ENCODE results near the gene FGGY. TPM values are rescaled to one million over a fixed set of nuclear protein-coding genes. Genes with fewer than 3 reads are reported as not detected.

The FGGY gene
- total RNA-seq, 4 donors from 2014 or later = 12.4 to 17.5 (median 16.1) TPM

DNA sequence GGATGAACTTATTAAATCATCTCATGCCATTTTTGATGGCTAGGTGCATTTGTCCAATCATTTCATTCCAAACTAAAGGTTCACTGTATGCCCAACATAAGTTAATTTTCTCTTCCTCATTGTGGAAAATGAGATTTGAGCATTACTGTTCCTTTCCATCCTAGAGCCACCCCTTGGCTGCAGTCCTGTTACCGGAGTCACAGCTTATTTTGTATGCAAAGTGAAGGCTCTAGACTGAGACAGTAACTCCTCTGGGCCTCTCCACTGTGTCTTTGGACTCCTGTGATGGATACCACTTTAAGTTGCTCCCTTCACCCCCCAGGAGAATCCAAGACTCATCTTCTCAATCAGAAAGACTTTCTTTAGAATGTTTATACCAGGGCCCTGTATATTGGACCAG lies 59.7 kb downstream of the FGGY start:
- Histone ChIP-seq H3K9me3 (no peaks in the 10 kb centered on the region), H3K4me1 (peaks cover 25% of the 10 kb centered on the region), H3K27me3 (no peaks in the 10 kb centered on the region), H3K36me3 (no peaks in the 10 kb centered on the region), H3K27ac (no peak overlapping the region), H3K4me3 (no peak overlapping the region)
- 44% methylated on average over 1 of the region's 1 CpG for WGBS
- DNase-seq (ENCODE audit: low spot score in 2 of 2) = no peak
- TF ChIP-seq POLR2A (IDR thresholded peaks at IDR 0.05) = no peak
- TF ChIP-seq EP300 (IDR thresholded peaks at IDR 0.05) = no peak

DNA sequence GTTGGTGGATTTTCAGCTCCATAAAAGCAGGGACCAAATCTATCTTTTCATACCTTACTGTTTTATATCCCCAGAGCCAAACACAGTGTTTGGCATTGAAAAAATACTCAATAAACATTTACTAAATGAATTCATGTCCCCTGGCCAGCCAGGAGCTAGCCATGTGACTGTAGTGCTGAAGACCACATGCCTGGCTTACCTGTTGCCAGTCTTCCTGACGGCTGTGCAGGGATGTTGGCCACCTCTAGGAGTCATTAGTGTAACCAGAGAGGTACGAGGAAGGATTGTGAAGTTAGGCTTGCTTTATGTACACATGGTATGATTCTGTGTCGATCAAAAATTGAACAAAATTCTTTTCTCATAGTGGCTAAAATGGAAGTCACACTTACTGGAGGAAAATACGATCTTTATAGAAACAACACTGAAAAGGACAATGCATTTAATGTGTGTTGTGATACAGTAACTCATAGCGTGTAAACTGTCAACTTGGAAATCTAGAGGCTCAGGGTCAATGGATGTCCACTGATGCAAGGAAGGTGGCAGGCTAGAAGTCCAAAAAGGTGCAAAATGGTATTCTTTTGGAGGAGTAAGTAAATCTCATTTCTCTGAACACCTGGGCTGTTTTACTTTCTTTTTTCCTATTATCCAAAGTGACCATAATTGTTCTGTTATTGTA lies 60.9 kb downstream of the FGGY start:
- no peak overlapping the region for H3K27ac ChIP-seq
- H3K4me1 ChIP-seq = peaks cover 25% of the 10 kb centered on the region
- H3K9me3 ChIP-seq = no peaks in the 10 kb centered on the region
- H3K4me3 ChIP-seq = no peak overlapping the region
- TF ChIP-seq EP300 (IDR thresholded peaks at IDR 0.05) = no peak
- TF ChIP-seq, protein P1, sequence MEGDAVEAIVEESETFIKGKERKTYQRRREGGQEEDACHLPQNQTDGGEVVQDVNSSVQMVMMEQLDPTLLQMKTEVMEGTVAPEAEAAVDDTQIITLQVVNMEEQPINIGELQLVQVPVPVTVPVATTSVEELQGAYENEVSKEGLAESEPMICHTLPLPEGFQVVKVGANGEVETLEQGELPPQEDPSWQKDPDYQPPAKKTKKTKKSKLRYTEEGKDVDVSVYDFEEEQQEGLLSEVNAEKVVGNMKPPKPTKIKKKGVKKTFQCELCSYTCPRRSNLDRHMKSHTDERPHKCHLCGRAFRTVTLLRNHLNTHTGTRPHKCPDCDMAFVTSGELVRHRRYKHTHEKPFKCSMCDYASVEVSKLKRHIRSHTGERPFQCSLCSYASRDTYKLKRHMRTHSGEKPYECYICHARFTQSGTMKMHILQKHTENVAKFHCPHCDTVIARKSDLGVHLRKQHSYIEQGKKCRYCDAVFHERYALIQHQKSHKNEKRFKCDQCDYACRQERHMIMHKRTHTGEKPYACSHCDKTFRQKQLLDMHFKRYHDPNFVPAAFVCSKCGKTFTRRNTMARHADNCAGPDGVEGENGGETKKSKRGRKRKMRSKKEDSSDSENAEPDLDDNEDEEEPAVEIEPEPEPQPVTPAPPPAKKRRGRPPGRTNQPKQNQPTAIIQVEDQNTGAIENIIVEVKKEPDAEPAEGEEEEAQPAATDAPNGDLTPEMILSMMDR (IDR thresholded peaks at IDR 0.05) = no peak
- H3K36me3 ChIP-seq = no peaks in the 10 kb centered on the region
- WGBS = 92% methylated on average over 5 of the region's 5 CpGs
- no peak for DNase-seq (ENCODE audit: low spot score in 2 of 2)
- no peaks in the 10 kb centered on the region for H3K27me3 ChIP-seq

DNA sequence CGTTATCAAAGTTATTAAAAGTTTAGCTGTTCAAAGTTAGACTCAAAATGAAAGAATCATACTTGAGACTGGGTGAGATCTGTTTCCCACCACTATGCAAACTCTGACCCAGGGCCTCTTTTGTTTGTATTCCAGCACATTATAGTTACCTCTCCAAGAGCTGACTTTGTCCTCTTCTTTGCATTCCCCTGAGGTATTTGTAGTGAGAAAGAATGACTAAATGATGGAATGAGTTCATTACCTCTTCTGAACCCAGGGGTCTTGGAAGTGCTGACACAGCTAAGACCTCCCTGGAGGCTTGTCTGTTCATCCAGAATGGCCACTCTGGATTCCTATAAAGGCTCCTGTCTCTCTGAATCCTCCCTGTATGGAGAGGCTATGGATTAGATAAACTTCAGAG lies 62.4 kb downstream of the FGGY start:
- DNase-seq (ENCODE audit: low spot score in 2 of 2) = no peak
- Histone ChIP-seq H3K36me3 (no peaks in the 10 kb centered on the region), H3K27me3 (no peaks in the 10 kb centered on the region), H3K4me3 (no peak overlapping the region), H3K4me1 (peaks cover 25% of the 10 kb centered on the region), H3K27ac (no peak overlapping the region), H3K9me3 (no peaks in the 10 kb centered on the region)
- TF ChIP-seq POLR2AphosphoS5 (IDR thresholded peaks at IDR 0.05) (no peak), POLR2A (IDR thresholded peaks at IDR 0.05) (no peak), EP300 (IDR thresholded peaks at IDR 0.05) (no peak)
- TF ChIP-seq, protein P1 (IDR thresholded peaks at IDR 0.05) = no peak
- 79% methylated on average over 1 of the region's 1 CpG for WGBS

DNA sequence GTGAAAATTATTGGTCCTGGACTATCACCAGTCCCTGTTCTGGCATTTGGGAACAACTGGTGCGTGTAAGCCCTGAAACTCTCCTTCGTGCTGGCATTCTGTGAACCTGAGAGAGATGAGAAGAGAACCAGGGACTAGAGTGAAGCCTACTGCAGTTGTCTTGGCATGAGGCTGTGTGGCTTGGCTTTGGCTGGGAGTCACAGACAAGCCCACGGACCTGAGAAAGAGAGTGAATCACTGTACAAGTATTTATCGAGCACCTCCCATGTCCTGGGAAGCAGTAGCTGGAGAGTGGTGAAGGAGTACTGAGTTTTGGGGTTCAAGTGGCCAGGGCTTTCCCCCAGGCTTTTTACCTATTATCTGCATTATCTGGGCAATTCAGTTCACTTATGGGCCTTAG lies 63.3 kb downstream of the FGGY start:
- peaks cover 16% of the 10 kb centered on the region for H3K4me1 ChIP-seq
- no peak overlapping the region for H3K4me3 ChIP-seq
- no peak for DNase-seq (ENCODE audit: low spot score in 2 of 2)
- 38% methylated on average over 4 of the region's 4 CpGs for WGBS
- H3K9me3 ChIP-seq = no peaks in the 10 kb centered on the region
- TF ChIP-seq POLR2A (IDR thresholded peaks at IDR 0.05) (no peak), EP300 (IDR thresholded peaks at IDR 0.05) (no peak), POLR2AphosphoS5 (IDR thresholded peaks at IDR 0.05) (no peak)
- TF ChIP-seq, protein P1 (IDR thresholded peaks at IDR 0.05) = no peak
- no peaks in the 10 kb centered on the region for H3K36me3 ChIP-seq
- H3K27ac ChIP-seq = no peak overlapping the region
- H3K27me3 ChIP-seq = no peaks in the 10 kb centered on the region

DNA sequence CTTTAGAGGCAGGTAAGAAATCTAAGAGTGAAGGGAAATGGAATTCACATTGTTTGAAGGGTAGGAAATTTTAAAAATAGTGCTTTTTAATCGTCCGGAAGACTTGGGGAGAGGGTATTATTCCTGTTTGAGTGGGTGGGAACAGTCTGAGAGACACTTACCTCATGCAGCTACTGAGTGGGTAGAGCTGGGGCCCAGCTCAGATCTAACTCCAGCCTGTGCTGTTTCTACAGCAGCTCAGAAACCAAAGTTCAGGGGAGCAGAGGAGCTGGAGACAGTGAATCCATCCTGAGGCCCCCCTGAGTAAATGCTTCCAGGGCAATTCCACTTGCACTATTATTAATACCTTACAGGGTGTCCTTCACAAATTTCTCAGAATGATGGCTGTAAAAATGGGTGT lies 63.8 kb downstream of the FGGY start:
- no peaks in the 10 kb centered on the region for H3K36me3 ChIP-seq
- H3K27me3 ChIP-seq = no peaks in the 10 kb centered on the region
- peaks cover 11% of the 10 kb centered on the region for H3K4me1 ChIP-seq
- no peak overlapping the region for H3K27ac ChIP-seq
- 95% methylated on average over 2 of the region's 2 CpGs for WGBS
- TF ChIP-seq EP300 (IDR thresholded peaks at IDR 0.05) = no peak
- TF ChIP-seq, protein P1 (IDR thresholded peaks at IDR 0.05) = no peak
- no peak for TF ChIP-seq POLR2AphosphoS5 (IDR thresholded peaks at IDR 0.05)
- no peak for TF ChIP-seq POLR2A (IDR thresholded peaks at IDR 0.05)
- no peak overlapping the region for H3K4me3 ChIP-seq
- DNase-seq (ENCODE audit: low spot score in 2 of 2) = no peak
- no peaks in the 10 kb centered on the region for H3K9me3 ChIP-seq

DNA sequence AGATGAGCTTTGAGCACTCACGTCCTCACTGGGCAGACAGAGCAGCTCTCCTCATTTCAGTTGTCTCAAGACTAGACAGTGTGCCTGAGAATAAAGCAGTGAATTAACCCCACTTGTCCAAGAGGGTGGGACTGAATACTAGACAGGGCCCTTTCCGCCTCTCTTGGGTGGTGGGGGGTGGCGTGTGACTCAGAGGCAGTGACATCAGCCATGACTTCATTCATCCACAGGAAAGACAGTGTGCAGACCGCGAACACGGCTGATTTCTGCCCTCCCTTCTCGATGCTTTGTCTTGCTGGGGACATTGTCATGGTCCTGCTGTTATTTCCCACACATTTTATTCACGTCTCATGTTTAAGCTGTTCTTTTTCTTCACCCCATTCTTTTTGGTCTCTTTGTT lies 64.9 kb downstream of the FGGY start:
- Histone ChIP-seq H3K27ac (no peak overlapping the region), H3K27me3 (no peaks in the 10 kb centered on the region), H3K4me1 (peaks cover 11% of the 10 kb centered on the region), H3K36me3 (no peaks in the 10 kb centered on the region), H3K9me3 (no peaks in the 10 kb centered on the region), H3K4me3 (no peak overlapping the region)
- 94% methylated on average over 8 of the region's 8 CpGs for WGBS
- no peak for DNase-seq (ENCODE audit: low spot score in 2 of 2)
- TF ChIP-seq POLR2AphosphoS5 (IDR thresholded peaks at IDR 0.05) (no peak), EP300 (IDR thresholded peaks at IDR 0.05) (no peak), POLR2A (IDR thresholded peaks at IDR 0.05) (no peak)
- TF ChIP-seq, protein P1 (IDR thresholded peaks at IDR 0.05) = no peak
